Activated CD8-positive, alpha-beta memory T cell treated with anti-CD3 and anti-CD28 coated beads for 36 hours (primary cell): Measurements from ENCODE around the gene GATA2. TPM values are rescaled to one million over a fixed set of nuclear protein-coding genes. Genes with fewer than 3 reads are reported as not detected.

Experiments used
- CTCF ChIA-PET: fragments of 350-600 bp; sonication (Branson Sonifier 250); formaldehyde crosslinking; loops from one replicate; lab custom pipeline; 2021; ENCODE audit warnings: antibody characterized with exemption; lab: Charles Lee
- POLR2A ChIA-PET: fragments of 350-600 bp; sonication (Branson Sonifier 250); formaldehyde crosslinking; loops from one replicate; lab custom pipeline; 2021; ENCODE audit warnings: antibody characterized with exemption; lab: Charles Lee
- total RNA-seq, 2 experiments: library from RNA; stranded (reverse); gene quantifications; one replicate each; pipeline ENCODE4 v1.2.3, GENCODE V29; 2021

The GATA2 gene
- total RNA-seq, 2 experiments from 2014 or later: 0.08 to 0.13 TPM

DNA sequence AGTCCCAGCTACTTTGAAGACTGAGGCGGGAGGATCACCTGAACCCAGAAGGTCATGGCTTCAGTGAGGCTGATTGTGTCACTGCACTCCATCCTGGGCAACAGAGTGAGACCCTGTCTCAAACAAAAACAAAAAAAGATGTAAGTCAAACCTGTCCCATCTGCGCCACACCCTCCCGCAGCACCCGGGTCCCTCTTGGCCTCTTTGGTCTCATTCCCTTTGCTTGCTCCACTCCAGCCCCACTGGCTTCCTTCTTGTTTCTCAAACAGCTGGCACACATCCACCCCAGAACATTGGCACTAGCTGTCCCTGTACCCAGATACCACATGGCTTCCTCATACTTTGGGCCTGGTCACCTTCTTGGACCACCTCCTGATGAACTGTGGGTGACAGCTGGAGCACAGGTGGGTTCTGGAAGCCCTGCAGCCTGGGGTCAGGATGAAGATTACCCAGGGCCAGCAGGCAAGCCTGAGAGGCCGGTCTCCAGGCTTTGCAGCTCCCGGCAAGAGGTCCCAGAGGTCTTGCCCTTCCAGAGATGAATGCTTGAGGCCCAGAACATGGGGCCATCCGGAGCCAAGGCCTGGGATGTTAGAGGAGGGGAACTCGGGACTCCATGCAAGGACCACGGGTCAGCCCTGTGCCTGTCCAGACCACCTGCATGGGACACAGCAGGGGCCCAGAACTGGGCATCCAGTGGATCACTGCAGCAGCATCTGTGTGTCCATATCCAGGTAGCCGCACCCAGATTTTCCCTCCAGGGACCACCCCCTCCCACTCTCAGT is 10.9 kb upstream of the GATA2 start:
- POLR2A ChIA-PET: no interaction called here
- CTCF ChIA-PET: no interaction called here

DNA sequence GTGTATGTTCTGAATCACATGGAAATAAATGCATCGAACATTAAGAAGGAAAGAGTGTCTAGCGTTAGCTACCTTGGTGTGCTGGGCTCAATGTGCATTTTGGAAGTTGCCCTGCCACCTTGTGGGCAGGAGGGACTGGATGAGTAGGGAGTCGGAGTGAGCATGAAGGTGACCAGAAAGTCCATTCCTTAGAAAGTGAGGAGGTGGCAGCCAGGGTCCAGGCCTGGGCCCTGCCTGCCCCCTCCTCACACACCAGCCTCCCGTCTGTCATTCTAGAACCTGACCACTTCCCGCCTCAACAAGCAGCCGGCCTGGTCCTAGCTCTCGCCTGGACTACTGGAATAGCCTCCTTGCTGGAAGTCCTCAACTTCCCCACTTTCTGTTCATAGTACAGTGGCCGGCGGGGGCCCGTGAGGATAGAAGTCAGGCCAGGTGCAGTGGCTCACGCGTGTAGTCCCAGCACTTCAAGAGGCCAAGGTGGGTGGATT is 10.2 kb upstream of the GATA2 start:
- ChIA-PET POLR2A (no interaction called here), CTCF (no interaction called here)

DNA sequence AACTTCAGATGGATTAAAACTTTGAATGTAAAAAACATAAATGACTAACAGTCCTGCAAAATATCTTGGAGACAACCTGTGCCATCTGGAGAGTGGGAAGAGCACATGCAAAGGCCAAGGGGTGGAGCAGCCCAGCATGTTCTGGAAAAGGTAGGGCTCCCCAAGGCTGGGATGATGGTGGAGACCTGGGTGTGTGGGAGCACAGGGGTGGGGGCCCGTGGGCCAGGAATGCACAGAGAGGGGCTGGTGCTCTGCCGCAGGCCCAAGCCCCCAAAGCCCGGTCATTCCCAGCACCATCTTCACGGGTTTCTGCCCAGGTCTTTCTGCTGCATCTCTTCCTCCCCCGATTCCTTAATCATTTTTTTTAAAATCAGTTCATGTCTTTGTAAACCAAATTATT is 9.7 kb upstream of the GATA2 start:
- ChIA-PET CTCF (no interaction called here), POLR2A (no interaction called here)

DNA sequence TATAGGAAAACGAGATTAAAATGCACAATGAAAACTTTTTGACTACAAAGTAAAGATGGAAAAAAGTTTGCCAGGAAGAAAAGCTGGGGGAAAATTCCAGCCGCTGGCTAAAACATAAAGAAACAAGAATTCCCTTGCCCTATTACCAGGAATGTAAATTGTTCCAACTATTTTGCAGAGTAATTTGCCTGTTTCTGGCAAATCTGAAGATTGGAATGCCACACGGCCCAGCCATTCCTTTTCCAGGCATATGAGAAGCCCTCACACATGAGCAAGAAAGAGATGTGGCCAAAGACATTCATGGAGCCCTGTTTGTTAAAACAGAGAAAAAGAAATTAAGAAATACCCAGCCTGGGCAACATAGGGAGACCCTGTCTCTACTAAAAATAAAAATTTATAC is 8.4 kb upstream of the GATA2 start:
- CTCF ChIA-PET: interaction anchor here (0.7 to 1.1 kb wide), 2 partner anchors 107 to 333 kb away, joined by 3 to 4 read pairs; no protein-coding TSS in a partner anchor

DNA sequence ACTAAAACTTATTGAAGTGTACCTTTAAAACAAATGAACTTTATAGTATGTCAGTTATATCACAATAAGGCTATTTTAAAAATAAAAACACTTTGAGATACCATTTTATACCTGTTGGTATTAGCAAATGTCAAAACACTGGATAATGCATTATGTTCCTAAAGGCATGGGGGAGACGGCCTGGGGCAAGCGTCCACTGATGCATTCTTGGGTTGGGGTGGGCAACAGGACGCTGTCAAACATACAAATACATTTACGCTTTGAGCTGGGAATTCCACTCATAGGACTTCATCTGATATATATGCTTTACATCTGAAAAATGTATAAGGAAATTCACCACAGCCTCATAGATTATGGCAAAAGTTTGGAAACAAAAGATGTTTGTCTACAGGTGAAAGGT is 7.6 kb upstream of the GATA2 start:
- CTCF ChIA-PET: interaction anchor here (0.7 kb wide), 1 partner anchor 332 kb away, joined by 3 read pairs; no protein-coding TSS in a partner anchor
- POLR2A ChIA-PET: no interaction called here

More for the DNA sequence above, 8.4 kb upstream of the GATA2 start:
- POLR2A ChIA-PET: no interaction called here

DNA sequence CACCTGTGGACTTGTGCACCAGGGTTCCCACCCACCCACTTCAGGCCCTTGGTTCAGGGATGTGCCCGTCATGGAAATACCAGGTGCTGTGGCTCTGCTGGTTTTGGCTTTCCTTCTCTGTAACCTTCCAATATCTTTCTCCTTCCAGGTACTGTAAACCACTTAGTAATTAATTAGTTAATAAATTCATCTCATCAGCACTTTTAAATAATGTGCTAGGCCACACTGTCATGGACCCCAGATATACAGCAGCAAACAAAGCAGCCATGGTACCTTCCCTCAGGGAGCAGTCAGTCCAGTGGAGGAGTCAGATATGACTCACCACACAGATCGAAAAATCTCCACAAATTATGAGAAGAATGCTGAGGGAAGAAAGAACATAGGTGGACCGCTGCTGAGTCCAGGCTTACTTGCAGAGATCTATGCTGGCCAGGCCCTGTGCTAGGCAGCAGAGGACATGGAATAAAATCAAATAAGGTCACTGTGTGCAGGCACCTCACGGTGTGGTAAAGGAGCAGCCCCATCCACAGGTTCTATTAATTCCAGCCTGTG is 6.8 kb upstream of the GATA2 start:
- ChIA-PET CTCF (interaction anchor here (0.9 to 1.0 kb wide), 2 partner anchors 74 to 108 kb away, joined by 3 to 6 read pairs; no protein-coding TSS in a partner anchor), POLR2A (no interaction called here)

DNA sequence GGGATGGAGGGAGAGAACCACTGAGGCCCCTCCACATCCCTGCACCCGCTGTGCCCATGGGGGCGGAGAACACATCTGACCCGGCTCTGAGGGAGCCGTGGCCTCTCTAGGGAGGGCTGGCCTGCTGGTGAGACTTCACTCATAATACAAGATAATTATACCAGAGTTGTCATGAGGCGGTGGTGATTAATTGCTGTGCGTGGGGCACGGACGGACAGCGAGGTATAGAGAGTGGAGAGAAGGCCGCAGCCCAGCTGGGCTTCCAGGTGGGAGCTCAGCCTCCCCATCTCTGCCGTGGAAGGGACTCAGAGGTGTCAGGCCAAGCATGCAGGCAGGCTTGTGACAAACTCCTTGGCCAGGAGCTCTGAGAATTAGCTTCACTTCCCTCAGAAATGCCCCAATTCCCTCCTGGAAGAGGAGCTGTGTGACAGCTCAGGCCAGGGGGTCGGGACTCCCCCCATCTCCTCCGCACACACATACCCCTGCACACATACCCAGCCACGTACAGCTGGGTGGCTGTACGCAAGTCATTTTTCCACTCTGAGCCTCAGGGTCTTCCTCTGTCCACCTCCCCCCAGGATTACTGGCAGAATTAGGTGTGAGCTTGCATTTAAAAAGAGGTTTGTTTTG is 6.0 kb upstream of the GATA2 start:
- CTCF ChIA-PET: interaction anchor here (0.9 to 1.8 kb wide), 3 partner anchors 7 to 109 kb away, joined by 3 to 6 read pairs (median 6); no protein-coding TSS in a partner anchor
- POLR2A ChIA-PET: no interaction called here

DNA sequence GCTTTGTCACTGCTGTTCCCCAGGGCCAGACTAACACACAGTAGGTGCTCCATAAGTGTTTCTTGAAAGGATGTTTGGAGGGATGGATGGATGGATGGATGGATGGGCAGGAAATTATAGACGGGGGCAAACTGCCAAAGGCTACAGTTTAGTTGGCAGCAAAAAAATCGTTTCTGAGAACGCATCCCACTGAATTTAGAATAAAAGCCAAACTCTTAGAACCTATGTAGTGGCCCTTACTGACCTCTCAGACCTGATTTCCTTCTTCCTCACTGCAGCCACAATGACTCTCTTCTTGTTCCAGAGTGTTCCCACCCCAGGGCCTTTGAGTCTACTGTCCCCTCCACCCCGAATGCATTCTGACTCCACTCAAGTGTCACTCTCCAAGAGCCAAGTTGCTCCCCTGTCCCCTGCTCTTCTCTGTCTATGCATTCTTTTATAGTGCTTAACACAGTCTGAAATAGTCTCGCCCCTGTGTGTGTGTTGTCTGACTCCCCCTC is 5.2 kb upstream of the GATA2 start:
- ChIA-PET POLR2A (no interaction called here), CTCF (interaction anchor here (1.0 to 2.5 kb wide), 5 partner anchors 8 to 446 kb away, joined by 3 to 16 read pairs (median 3); partner anchors contain the start of gene SEC61A1)

DNA sequence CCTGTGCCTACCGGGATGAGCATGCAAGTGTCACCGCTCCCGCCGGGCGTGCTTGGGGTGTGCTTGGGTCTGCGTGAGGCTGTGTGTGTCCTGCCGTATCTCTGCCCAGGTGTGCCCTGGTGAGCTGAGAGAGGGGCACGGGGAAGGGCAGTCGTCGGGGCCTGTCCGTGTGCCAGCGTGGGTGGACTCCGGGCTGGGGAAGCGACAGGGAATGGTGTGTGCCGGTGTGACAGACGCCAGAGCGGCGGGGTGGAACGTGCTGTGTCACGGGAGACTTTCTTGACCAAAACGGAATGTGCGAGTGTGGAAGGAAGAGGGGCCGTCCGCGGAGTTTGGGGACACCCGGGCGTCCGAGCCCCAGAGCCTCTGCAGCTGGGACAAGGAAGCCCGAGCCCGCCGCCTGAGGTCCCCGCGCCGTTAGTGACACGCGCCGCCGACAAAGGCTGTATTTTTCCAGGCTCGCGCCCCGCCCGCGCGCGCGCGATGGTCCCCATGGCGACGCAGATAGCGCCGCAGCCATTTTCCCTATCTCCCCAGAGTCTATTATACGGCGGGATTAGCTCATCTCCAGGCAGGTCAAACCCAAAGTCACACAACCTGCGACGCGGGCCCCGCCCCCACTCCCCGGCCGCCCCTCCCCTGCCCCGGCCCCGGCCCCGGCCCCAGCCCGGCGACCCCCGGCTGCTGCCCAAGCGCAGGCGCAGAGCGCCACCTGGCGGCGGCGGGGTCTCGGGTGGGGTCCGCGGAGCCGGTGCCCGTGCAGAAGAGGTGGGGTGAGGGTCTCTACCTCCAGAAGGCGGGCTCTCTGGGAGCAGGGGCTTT is 4.5 kb upstream of the GATA2 start:
- POLR2A ChIA-PET: no interaction called here
- CTCF ChIA-PET: interaction anchor here (0.6 to 2.5 kb wide), 8 partner anchors 9 to 655 kb away, joined by 3 to 16 read pairs (median 3); partner anchors contain the start of gene SEC61A1

DNA sequence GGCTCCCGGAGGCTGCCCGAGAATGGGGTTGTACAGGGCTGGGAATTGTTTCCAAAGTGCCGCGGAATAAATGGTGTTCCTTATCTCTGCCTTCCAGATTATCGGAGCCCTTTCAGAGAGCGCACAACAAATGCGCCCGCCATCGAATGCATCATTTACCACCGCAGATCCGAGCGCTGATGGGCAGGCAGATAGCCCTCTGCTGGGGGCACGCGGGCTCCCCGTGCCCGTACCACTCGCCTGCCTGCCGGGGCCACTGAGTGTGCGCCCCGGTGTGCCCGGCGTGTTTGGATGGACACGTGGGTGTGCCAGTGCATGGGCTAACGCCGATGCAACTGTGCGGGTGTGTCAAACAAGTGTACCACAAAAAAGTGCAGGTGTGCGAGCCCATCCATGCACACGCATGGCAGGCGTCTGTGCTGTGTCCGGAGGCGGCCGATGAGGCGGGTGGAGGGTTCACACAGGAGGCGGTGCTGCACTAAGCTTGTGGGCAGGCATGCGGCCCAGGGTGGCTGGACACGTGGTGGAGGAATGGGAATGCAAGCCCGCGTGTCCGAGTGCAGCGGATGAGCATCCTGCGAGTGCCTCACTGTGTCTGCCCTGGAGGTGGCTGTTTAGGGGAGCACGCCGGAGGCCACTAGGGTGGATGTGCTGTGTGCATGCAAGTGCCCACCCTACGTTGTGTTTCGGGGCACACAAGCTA is 3.8 kb upstream of the GATA2 start:
- POLR2A ChIA-PET: no interaction called here
- CTCF ChIA-PET: interaction anchor here (1.1 to 2.5 kb wide), 6 partner anchors 9 to 113 kb away, joined by 3 to 16 read pairs (median 4); no protein-coding TSS in a partner anchor

DNA sequence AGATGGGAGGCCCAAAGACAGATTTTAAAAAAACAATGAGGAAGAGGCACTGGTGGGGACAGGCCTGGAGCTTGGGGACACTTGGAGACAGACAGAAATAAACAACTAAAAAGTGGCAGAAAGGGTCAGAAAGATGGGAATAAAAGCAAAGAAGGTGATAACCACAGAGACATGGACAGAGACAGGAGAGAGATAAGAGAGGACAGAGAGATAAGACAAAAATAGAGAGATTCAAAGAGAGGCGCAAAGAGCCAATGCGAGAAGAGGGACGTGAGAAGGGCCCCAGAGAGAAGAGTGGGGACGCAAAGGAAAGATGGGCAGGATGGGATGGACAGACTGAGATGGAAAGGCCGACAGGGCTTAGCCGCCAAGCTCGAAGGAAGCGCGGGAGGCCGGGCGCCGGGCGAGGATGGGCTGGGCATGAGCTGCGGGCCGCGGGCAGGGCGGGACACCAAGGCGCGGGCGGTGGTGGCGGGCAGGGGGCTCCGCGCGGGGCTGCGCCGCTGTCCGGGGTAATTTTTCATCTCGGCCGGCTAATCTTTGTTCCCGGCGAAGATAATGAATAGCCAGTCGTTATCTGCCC is 3.1 kb upstream of the GATA2 start:
- ChIA-PET CTCF (interaction anchor here (0.6 to 2.5 kb wide), 6 partner anchors 8 to 447 kb away, joined by 3 to 16 read pairs (median 4); no protein-coding TSS in a partner anchor), POLR2A (no interaction called here)

DNA sequence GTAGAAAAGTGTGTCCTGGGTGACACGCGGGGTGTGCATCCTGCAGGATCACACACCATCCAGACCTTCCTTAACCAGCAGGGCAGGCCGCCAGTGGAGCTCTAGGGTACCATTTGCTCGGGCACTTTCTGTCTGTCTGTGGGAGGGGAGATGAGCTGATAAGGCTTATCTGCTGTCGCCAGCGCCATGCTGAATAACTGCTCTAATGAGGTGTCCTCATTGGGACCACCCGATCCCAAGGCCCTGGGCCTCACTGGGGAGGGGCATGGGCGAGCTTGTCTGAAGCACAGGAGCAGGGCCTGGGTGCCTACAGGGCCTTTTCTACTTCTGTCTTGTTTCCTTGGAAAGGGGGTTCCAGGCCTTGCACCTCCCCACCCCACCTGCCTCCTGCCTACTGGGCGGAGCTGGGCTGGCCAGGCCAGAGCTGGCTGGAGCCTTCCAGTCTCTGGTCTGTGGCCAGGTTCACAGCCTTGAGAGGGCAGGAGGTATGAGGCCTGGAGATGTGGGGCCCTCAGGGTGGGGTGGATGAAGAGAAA is 2.5 kb upstream of the GATA2 start:
- CTCF ChIA-PET: interaction anchor here (0.6 to 1.2 kb wide), 3 partner anchors 70 to 446 kb away, joined by 3 to 5 read pairs (median 4); no protein-coding TSS in a partner anchor
- POLR2A ChIA-PET: no interaction called here

DNA sequence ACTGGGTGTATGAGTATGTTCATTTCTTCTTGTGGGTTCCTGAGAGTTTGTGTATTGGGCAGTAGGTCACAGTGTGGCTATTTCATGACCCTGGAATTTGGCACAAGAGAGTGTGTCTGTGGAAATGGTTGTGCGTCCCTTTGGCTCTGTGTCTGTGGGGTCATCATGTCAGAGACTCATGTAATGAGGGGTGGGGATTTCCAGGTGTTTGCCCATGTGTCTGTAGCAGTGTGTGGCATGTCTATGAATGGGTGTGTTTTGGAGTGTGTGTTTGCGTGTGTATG is 1.3 kb upstream of the GATA2 start:
- ChIA-PET POLR2A (no interaction called here), CTCF (no interaction called here)

DNA sequence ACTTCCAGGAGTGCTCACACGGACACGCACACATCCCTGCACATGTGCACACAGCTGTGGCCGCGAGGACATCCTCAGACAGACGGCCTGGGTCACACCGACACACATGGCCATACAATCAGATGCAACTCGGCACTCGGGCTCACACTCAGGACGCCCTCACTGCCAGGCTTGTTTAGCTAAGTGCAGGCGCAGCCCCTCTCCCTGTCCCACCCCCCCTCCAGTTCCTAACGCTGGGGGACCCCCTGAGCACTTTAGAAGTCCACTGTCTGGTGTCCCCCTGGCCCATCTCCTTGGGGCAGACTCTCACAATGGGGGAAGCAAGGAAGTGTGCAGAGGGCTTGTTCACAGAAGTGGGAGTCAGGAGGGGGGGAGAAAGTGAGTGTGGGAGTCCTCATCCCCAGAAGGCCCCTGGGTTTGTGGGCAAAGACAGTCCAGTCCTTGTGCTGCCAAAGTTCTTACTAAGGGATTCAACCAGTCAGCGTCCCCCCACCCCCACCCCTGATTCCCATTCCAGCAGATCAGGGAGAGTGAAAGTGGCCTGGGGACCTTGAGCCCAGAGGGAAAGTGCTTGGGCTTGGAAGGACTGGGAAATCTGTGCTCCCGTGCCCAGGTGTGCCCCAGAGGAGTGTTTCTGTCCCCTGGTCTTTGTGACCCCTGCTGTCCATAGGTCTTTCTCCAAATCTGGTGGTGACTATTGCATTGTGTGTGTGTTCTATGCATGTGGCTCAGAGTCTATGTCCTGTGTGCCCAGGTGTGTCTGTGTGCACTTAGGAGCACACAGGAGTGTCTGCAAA is 767 bp upstream of the GATA2 start:
- ChIA-PET CTCF (interaction anchor here (0.9 kb wide), 1 partner anchor 68 kb away, joined by 3 read pairs; no protein-coding TSS in a partner anchor), POLR2A (no interaction called here)

DNA sequence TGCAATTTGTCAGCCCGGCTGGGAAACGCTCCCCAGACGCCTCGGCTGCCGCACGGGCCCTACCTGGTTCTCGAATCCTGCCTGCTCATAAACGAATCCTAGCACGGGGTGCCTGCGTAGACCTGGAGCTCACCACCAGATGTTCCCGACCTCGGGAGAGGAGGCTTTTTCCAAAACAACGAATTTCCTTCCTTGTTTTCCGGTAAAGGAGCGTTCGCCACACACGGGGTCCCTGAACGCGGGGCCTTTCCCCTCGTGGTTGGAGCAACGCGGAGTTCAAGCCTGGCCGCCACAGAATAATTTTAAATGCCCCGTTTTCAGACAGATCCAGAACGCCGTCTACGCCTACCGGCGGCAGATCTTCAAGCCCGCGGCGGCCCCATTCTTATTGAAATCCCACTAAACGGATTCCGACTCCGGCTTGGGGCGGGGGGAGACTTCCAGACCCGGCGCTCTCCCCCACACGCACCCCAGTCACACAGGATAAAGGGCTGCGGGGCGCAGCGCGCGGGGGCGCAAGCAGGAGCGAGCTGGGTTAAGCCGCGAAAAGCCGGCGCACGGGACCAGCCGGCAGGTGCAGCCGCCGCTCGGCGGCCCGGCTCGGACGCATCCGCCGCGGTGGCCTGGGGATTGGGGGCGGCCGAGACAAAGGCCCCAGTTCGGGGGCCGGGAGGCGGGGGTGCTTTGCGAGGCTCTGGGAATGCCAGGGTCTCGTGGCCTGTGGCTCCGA is 895 bp downstream of the GATA2 start:
- ChIA-PET POLR2A (no interaction called here), CTCF (no interaction called here)

DNA sequence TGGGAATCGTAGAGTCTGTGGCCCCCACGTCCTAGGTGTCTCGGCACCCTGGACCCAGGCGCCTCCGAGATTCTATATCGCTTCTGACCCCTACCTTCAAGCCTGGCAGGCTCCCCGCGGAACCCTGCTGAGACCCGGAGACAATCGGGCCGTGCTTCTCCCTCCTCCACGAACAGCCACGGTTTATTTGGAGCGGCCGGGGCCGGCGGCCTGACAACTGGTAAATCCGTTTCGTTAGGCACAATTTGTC is 1.4 kb downstream of the GATA2 start:
- POLR2A ChIA-PET: no interaction called here

More for the DNA sequence above, 1.4 kb downstream of the GATA2 start:
- CTCF ChIA-PET: interaction anchor here (0.9 kb wide), 1 partner anchor 354 kb away, joined by 3 read pairs; no protein-coding TSS in a partner anchor
